HG02840 (cell line): ENCODE data around the gene KCND2.

ENCODE experiments used
- ATAC-seq: cut with Tn5 transposase; IDR thresholded peaks from one replicate; pipeline ENCODE4 v1.9.1; 2021; ENCODE audit warnings: mild to moderate bottlenecking, moderate library complexity, moderate number of reproducible peaks; ENCODE audit not compliant: unreplicated experiment, low FRiP score

KCND2 gene

DNA sequence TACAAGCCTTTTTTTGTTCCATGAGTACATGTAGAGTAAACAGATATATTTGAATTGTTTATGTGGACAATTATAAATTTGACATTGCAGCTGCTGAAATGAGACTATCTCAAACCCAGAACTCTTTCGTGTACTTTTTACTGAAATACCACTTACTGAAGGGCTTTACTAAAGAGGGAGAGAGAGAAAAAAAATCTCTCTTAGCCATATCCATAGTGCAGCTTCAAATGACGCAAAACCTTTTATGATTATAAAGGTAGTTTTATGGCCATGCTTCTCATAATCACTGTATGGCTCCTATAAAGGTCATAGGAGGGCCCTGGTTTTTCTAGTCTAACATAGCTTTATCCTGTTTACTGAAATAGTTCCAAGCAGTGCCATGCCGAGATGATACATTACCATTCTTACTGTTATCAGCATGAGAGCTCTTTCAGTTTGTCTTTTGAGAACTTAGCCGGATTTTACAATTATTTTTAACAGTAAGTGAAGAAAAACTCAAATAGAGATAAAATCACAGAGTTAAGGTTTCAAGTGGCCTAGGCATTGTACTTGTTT lies 35.1 kb downstream of the KCND2 start:
- no peak for ATAC-seq

DNA sequence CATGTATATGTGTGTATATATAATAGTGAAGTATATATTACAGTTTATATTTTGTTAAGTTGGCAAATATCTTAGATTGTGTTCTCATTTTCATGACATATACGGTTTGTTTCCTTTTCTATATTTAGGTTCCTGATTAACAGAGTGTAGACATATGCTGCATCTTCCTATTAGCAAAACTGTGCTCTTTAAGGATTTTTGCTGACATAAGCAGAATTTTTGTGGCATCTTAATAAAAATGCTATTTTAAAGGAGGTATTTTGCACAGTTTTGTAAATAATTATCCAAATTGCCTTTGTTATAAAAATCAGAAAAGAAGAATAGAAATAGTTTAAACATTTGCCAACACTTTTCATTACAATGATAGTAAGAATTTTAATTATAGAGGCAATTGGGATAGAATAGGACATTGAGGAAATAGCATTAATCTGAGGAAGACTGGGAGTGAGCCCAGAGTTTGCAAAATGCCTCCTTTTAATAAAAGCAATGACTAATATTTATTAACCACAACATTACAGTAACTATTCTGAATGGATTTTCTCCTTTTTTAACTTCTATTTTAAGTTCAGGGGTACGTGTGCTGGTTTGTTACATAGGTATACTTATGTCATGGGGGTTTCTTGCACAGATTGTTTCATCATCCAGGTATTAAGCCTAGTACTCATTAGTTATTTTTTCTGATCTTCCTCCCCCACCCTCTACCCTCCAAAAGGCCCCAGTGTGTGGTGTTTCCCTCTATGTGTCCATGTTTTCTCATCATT lies 38.2 kb downstream of the KCND2 start:
- no peak for ATAC-seq

DNA sequence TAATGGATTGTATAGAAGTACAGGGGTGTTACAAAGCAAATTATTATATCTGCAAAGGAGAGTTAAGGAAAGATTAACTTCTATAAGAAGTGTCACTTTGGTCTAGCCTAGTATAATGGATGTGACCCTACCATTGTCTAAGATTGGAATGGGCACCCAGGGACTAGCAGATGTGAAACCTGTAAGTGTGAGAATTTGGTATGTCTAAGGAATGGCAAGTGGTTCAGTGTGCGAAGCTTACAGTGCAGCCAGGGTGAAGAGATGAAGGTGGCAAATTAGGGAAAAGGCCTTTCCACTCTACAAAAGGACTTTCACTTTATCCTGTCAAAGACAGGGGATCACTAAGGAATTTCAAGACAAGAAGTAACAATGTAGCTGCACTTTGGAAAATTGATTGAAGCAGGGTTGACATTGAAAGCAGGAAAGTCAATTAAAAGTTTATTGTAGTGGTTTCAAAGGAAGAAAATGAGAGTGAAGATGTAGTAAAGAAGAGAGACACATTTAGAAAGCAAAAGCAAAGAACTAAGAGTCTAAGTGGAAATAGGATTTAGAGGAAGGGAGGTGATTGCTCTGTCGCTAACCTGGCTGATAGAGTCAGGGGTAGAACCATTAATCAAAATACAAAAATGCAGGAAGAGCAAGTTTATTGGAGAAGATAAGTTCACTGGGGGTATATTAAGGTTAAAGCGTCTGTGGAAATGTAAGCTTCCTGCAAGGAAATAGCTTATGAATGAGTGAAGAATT lies 47.4 kb downstream of the KCND2 start:
- ATAC-seq = no peak

DNA sequence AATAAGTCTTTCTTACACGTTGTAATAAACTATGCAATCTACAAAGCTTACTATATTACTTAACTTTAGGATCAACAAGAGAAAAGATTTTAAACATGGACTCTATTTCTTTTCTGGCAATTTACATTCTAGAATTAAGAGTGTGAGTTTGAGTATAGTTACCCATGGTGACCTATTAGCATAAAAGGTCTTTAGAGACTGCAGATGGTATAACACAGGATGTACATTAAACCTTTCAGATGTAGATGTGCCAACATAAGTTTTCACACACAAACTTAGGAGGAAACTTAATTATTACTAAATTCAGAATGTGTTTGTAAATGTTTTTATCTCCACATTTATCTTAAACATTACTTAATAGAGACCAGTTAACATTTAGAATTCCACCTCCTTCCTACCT lies 54.1 kb downstream of the KCND2 start:
- no peak for ATAC-seq

DNA sequence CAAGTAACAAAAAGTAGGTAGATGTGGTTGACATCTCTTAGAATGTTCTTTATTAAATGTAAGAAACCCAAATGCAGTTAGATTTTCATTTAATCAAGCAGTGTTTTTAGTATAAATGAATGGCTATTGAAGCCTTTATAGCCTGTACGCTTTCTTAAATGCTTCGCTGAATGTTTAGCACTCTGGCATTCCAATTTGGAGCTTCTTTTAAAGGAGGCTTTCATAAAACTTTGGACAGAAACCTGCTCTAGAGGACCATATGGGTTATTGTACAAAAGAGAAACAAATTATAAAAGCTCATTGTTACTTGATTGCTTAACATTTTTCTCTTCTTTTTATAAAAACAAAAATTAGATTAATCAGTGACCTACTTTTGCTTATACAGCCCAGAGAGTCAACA lies 59.5 kb downstream of the KCND2 start:
- ATAC-seq = no peak

DNA sequence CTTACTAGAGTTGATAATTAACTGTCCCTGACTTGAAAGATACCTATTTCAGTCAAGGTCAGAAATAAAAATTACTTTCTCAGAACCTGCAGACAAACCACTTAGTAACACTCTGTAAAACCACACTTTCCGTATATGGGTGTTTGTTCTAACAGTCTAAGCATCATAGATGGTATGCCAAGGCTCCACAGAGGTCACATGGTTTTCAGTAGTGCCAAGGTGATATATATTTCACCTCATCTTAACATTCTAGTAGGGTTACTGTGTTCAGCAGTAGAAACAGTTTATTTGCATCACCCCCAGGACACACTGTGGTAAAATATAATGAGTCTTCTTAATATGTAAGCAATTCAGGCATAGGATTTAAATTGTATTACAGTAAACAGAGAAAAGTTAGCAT lies 61.5 kb downstream of the KCND2 start:
- ATAC-seq = peak; percentile 63

DNA sequence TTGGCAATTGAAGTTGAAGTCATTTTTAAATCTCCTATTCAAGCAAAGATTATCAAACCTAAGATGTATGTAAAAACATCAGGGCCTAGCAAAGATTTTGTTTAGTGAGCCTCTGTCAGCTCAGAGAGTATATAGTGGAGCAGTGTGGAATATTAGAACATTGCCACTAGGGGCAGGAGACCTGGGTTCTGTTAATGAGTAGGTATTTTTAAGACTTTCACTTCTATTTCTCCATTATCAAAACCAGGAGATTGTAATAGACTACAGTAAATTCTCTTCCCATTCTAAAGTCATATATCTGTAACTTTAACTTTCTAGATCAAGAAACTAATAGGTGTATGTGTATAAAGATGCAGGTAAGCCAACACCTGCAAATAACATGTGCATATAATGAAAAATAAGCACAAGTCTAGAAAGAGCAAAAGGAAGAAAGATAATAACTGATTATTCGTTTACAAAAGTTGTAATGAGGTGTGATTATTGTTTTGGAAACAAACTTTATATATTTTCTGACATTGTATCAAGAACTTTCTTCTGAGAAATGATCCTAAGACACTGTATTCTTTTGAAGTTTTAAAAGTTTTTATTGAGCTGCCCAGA lies 64.4 kb downstream of the KCND2 start:
- ATAC-seq = no peak

DNA sequence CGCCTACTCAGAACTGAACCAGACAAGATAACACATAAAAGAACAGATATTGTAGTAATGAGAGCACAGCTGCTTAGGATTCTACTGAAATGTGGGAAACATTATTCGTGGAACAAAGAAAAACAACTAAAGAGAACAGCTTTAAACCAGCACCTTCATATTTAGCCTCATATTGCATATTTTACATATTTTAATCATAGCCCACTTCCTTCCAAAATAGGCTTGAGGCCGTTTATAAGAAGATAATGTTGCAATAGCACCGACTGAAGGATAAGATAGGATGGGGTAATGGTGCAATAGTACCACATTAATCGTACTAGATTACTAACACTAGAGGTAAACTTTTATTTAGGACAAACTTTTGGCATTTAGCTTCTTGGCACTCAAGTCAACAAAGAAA lies 71.3 kb downstream of the KCND2 start:
- ATAC-seq = no peak

DNA sequence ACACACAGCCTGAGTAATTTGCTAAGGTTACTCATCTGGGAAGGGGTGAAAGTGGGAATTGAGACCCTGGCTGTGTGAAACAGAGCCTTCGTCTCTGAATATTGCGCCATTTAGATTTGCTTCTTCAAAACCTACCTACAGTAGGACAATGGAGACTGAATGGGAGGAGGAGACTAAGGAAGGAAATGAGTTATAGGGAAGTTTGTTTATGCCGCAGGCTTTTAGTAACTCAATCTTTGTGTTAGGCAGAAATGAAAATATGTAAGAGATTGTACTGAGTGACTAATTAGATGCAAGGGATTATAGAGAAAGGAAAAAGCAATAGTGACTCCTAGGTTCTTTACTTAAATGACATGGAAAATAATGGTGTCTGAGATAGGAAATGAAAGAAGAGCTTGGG lies 80.2 kb downstream of the KCND2 start:
- no peak for ATAC-seq

DNA sequence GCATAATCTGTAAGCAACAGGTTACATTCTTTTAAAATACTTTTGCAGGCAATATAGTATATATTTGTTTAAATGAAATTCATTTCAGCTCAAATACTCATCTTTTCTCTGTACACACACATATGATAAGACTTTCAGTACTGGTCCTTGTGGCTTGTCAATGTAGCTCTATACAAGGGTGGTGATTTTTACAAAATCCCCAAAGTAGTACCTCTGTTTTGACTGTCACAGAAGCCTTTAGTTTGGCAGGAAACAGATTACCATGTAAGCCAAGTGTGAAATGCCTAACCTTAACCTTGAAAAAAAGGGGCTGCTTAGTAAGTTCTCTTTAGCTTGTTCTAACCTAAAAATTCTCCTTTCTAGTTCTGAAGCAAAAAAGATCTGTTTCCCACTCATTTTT lies 87.9 kb downstream of the KCND2 start:
- ATAC-seq = peak; percentile 91

DNA sequence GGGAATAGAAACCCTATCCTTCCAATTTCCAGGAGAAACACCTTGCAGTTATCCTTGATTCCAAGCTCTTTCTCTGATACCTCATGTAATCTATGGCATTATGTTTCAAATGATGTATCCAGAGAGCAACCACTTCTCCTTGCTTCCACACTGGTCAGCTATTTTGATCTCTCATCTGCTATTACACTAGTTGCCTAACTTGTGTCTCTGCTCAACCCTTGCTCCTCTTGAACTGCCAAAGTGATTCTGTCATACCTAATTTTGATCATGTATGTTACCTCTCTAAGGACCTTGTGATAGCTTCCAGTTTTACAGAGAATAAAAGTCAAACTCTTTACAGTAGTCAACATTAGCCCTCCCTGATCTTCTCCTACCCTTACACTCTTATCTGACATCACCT lies 90.4 kb downstream of the KCND2 start:
- ATAC-seq = no peak

DNA sequence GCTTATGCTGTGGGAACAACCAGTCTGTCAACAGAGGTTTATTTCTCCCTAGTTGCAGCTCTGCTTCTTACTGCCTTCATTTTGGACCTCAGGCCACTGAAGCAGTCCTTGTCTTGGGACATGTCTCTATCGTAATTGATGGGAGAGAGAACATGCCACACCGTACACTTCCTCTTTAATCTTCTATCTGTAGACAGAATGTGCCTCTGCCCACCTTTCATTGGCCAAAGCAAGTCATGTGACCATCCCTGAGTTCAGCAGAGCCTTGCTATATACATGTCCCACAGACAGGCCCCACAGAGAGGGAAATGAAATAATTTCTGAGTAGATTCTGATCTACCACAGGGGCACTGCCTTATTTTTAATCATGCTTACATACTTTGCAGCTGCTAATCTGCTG lies 98.0 kb downstream of the KCND2 start:
- peak; percentile 72 for ATAC-seq

DNA sequence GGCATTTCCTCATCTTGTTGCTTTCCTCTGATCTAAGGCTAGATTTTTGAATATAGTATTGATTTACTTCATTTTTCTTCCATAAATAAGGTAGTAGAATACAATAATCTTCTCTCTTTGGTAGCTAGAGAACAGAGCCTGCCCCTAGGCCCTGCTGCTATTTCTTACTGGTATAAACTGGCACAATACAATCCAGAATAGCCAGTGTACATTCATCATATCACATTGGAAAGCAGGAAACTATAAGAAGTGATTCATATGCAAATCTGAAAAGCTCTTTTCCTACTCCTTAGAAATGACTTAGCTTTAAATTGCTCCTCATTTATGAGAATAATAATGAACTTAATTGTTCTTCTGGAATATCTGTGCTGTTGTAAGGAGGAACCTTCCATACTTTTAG lies 100.2 kb downstream of the KCND2 start:
- ATAC-seq = no peak

DNA sequence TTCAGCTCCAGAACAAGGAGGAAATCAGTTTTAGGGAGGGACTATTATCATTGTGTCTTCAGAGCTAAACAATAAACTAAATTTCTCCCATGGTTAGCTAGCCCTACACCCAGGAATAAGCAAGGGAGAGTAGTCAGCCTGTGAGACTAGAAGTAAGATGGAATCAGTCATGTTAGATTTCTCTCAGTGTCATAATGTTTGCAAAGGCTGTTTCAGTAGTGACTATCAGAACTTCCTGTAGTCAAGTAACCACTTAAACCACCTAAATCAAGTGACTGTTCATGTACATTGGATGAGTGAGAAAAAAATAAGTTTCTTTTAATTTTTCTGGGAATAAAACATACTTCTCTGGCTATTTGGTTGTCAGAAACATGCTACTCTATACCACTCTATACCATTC lies 121.6 kb downstream of the KCND2 start:
- peak; percentile 46 for ATAC-seq

DNA sequence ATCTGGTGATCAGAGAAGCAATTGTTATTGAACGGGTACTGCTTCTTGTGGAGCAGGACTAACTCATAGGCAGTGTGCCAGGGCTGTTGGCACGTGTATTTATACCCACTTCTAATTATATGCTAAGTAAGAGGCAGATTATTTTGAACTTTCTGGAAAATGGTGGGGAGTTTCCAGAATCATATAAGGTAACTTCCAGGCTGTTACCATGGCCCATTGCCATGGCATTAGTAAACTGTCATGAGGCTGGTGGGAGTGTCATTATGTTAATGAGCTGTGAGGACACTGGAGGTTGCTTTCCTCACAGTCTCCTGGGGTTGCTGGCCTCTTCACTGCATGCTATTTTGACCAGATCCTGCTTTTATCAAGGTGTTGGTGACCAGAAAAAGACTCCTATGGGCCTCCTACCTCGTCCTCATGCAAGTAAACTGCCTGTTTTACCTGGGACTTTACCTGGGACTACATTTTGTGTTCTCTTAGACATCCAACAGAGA lies 122.6 kb downstream of the KCND2 start:
- ATAC-seq = peak; percentile 73

DNA sequence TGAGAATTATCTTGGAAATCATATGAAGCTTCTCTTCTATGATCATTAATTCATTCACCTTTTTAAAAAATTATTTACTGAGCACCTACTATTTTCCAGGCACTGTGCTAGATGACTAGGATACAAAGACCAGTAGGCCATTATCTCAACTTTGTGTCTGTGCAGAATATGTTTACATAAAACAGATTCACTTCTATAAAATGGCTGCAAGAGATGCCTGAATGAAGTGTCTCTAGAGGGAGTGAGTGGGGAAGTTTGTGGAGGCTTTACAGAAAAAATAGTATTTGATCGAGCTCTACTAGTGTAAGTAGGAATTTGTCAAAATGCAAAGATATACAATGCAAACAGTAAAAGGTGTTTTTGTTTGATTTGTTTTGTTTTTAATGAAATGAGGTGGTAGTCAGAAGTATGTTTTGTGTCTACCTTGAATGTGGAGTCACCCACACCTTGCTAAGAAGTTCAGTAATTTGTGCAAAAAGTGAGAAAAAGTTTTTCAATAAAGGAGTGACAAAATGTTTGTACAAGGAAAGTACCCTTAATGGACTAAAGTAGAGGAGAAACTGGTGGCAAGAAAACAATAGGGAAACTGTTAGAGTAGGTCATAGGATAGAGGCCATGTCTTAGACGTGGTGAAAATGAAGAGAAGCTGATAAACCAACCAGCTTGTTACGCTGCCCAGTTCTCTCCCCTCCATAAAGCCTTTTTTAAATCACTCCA lies 125.5 kb downstream of the KCND2 start:
- no peak for ATAC-seq

DNA sequence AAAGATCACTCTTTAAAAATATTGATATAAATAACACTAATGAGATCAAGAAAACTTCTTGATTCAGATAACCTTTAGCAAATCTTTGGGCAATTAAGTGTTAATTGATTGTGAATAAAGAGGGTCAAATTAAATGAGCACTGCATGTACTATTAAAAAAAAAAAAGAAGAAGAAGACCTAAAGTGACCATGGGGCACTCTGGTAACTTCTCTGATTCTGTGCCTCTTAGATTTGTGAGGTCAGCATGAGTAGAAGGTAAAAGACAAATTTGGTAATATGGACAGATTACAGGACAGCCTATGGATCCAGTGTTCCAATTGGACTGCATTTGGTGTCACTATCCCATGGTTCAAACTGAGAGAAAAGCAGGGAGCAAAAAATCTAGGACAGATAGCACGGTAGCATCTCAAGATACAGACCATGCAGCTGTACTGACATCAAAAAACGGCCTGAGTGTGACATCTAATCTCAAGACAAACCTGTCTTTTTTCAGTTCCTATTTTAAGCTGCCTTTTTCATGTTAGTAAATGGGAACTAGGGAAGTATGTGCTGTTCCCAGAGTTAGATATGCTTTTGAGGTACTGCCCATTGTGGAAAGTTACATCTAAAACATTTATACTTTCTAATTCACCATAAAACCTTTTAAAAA lies 128.0 kb downstream of the KCND2 start:
- peak; percentile 28 for ATAC-seq

DNA sequence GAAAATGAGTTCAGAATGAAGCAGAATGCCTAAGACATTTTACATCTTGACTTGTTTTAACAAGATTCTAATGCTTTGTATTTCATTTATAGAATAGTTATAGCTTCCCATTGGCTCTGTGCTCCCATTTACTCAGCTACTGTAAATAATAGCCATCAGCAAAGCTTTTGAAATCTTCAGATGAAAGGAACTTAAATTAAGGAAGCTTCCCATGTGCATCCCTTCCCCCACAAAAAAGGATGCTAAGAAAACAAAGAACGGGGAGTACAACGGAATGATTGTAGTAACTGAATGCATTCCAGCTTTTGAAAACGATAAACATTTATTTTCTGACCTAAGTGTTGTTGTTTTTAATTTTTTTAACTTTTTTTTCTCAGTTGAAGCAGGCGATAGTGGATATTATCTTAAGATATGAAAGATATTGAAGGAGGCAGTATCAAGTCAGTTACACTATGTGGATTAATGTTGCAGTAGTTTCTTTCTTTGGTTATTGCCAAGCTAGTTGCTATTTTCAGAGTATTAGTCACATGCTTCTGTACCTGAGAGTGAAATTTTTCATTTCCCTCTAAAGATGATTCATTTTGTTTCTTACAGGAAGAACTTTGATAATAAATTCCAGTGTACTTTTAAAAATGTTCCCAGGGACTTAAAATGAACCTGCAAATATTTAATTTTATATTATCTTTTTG lies 129.2 kb downstream of the KCND2 start:
- peak; percentile 60 for ATAC-seq

DNA sequence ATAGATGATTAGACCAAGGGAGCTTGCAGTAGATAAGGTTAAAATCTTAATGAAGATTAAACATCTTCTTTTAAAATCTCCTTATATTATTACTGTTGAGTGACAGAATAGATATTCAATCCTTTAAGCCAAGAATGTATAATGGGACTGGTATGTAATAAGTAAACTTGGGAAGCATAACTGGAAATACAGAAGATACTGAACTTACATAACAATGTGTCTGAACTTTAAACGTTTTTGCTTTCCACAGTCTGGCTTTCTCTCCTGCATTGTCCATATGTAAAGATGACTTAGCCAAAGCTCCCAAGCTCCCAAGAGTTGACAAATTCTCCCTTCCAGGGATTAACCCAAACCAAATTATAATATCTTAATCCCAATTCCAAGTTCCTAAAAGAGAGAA lies 129.8 kb downstream of the KCND2 start:
- no peak for ATAC-seq

DNA sequence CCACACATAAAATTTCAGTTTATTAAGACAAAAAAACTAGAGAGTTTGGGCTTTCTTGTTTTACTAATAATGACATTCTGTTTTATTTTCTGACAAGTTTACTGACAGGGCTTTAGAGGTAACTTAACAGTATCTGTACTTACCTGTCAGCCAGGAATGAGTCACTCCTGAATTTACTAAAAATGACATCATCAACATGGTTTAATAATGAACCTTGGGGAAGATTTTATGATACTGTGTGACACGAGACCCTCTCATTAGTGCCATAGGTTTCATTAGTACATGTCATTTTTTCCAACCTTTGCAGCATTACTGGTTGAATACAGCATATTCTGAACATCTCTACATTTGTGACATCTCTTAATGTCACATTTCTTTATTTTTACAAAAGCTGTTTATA lies 131.1 kb downstream of the KCND2 start:
- ATAC-seq = peak; percentile 54
